Sigmoid colon (tissue), 7 donors: ENCODE measurements around the gene BICC1. TPM values are rescaled to one million over a fixed set of nuclear protein-coding genes. Genes with fewer than 3 reads are reported as not detected.

Source experiments
- DNase-seq: peaks from one replicate; pipeline ENCODE4 v3.0.0-alpha.2; 2019
- H3K27ac ChIP-seq, 4 donors: fragments of 200-600 bp; sonication (generic); one replicate each; pipeline ENCODE4 v1.5.1; 2016 to 2019; ENCODE audit warnings: mild to moderate bottlenecking in 1 of 4
- H3K27me3 ChIP-seq, 3 donors: fragments of 200-600 bp; sonication (generic); one replicate each; pipeline ENCODE4 v1.5.1; 2019; ENCODE audit warnings: mild to moderate bottlenecking in 1 of 3
- H3K36me3 ChIP-seq, 4 donors: fragments of 200-600 bp; sonication (generic); one replicate each; pipeline ENCODE4 v1.5.1; 2016 to 2019
- H3K4me1 ChIP-seq, 4 donors: fragments of 200-600 bp; sonication (generic); one replicate each; pipeline ENCODE4 v1.5.1; 2017 to 2019
- H3K4me3 ChIP-seq, 4 donors: fragments of 200-600 bp; sonication (generic); one replicate each; pipeline ENCODE4 v1.5.1; 2017 to 2019; ENCODE audit warnings: mild to moderate bottlenecking in 2 of 4, moderate library complexity in 1 of 4
- H3K9me3 ChIP-seq, 4 donors: fragments of 200-600 bp in 3 of 4; sonication (generic) in 3 of 4; one replicate each; pipeline versions ENCODE4 v1.5.1 to v1.6.1; 2013 to 2019
- EP300 ChIP-seq, 4 donors: sonication (generic); formaldehyde crosslinking; IDR thresholded peaks; one replicate each; pipeline ENCODE4 v1.6.1; 2017; ENCODE audit warnings: antibody characterized with exemption in 4 of 4
- POLR2A ChIP-seq, 2 donors: fragments of 450-650 bp; IDR thresholded peaks; one replicate each; pipeline ENCODE4 v1.6.1; 2016; ENCODE audit warnings: antibody characterized with exemption in 2 of 2, mild to moderate bottlenecking in 2 of 2, moderate library complexity in 2 of 2
- POLR2AphosphoS5 ChIP-seq, 4 donors: sonication (generic); formaldehyde crosslinking; IDR thresholded peaks; one replicate each; pipeline ENCODE4 v1.6.1; 2017; ENCODE audit warnings: antibody characterized with exemption in 4 of 4
- WGBS, 2 donors: extraction: QIAGEN DNeasy Blood & Tissue Kit; methylation state at CpG; one replicate each; pipeline ENCODE4 v1.1.7; 2013; 5-methylcytosine and 5-hydroxymethylcytosine counted together
- intact Hi-C: fragments of 100-400 bp; cut with DNase I; formaldehyde crosslinking; loops from one replicate; pipeline ENCODE4 v1.15.1; 2023
- polyA plus RNA-seq, 3 donors: library from polyadenylated mRNA; stranded (reverse); fragments of 200-250 nt; gene quantifications; one replicate each; pipeline ENCODE4 v1.2.3, GENCODE V29; 2013
- total RNA-seq, 4 donors: library from RNA; depleted of rRNA; stranded (reverse); fragments of >200 nt; gene quantifications; one replicate each; pipeline ENCODE4 v1.1.0, GENCODE V29; 2016
- TF ChIP-seq, protein P1 (sequence below), 4 experiments: fragments of 450-650 bp in 3 of 4; fragments of 200-600 bp in 1 of 4; IDR thresholded peaks; one replicate each; pipeline ENCODE4 v1.5.1; 2016 to 2019; ENCODE audit warnings: antibody characterized with exemption in 4 of 4, mild to moderate bottlenecking in 3 of 4, moderate library complexity in 2 of 4
- donor health status: healthy with polysubstance abuse.
- donor health status: Bipolar disorder and iron deficiency.
- donor health status: healthy.

The BICC1 gene
- total and polyA plus RNA-seq, 7 donors = 0.46 to 17.3 (median 7.9) TPM

- no peak for DNase-seq
- Histone ChIP-seq H3K9me3 (no peaks in the 10 kb centered on the region), H3K4me3 (no peak overlapping the region), H3K36me3 (no peaks in the 10 kb centered on the region), H3K4me1 (no peaks in the 10 kb centered on the region), H3K27ac (no peak overlapping the region), H3K27me3 (no peaks in the 10 kb centered on the region)
- 69 to 85% methylated on average over 3 of the region's 3 CpGs for WGBS, 2 donors
- TF ChIP-seq POLR2A (IDR thresholded peaks at IDR 0.05) = no peak
- no peak for TF ChIP-seq EP300 (IDR thresholded peaks at IDR 0.05)
- TF ChIP-seq POLR2AphosphoS5 (IDR thresholded peaks at IDR 0.05) = no peak
- TF ChIP-seq, protein P1, sequence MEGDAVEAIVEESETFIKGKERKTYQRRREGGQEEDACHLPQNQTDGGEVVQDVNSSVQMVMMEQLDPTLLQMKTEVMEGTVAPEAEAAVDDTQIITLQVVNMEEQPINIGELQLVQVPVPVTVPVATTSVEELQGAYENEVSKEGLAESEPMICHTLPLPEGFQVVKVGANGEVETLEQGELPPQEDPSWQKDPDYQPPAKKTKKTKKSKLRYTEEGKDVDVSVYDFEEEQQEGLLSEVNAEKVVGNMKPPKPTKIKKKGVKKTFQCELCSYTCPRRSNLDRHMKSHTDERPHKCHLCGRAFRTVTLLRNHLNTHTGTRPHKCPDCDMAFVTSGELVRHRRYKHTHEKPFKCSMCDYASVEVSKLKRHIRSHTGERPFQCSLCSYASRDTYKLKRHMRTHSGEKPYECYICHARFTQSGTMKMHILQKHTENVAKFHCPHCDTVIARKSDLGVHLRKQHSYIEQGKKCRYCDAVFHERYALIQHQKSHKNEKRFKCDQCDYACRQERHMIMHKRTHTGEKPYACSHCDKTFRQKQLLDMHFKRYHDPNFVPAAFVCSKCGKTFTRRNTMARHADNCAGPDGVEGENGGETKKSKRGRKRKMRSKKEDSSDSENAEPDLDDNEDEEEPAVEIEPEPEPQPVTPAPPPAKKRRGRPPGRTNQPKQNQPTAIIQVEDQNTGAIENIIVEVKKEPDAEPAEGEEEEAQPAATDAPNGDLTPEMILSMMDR (IDR thresholded peaks at IDR 0.05) = no peak
- intact Hi-C loops = no loop called here
Observed at GRCh38 chr10:58473976-58474375, 38.7 kb upstream of the BICC1 start.

DNA sequence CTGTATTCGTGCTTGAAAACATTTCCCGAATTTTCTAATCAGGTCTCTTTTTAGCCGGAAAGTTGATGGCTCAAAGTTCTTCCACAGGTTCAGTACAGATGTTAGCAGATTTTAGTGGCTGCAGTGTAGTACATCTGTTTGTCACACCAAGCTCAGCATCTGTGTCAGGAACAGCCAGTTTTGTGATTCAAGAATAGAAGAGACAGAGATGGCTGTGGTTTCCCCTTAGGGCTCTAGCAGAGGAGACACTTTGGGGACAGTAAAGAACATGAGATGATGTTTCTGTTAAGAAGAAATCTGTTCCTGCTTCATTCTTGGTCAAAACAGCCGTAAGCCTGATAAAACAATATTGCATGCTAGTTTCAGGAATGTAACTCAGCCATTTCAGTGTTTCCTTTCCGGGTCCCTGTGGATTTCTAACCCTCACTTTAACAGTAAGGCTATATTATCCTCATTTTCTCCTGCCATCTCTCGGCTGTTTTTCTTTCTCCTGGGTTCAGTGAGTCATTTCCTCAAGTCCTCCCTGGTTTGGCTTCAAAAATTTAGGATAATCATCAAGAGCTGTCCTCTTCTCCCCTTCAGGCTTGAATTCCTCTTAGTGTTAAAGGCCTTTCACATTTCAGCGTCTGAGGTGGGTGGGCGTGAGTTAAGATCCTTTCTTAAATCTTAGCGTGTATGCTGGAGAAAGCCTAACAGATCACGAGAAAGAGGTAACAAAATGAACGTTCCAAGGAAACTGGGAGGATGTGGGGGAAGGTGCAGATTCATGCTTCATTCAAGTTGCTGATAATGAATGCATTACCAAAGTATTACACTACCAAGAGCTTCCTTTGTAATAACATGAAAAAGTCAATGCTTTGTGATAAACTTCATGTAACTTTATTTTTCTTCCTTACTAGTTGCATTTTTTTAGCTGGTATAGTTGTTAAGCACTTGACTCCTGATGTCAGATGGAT lies 37.1 kb upstream of the BICC1 start:
- H3K4me1 ChIP-seq = no peaks in the 10 kb centered on the region
- H3K4me3 ChIP-seq = no peak overlapping the region
- peak overlapping the region in 1 of 4 donors; percentile 38 for H3K27ac ChIP-seq
- H3K36me3 ChIP-seq = no peaks in the 10 kb centered on the region
- TF ChIP-seq POLR2A (IDR thresholded peaks at IDR 0.05) = no peak
- no peak for TF ChIP-seq EP300 (IDR thresholded peaks at IDR 0.05)
- TF ChIP-seq POLR2AphosphoS5 (IDR thresholded peaks at IDR 0.05) = no peak
- TF ChIP-seq, protein P1 (IDR thresholded peaks at IDR 0.05) = no peak
- intact Hi-C loops = no loop called here
- no peaks in the 10 kb centered on the region for H3K9me3 ChIP-seq
- H3K27me3 ChIP-seq = no peaks in the 10 kb centered on the region
- no peak for DNase-seq
- 79 to 80% methylated on average over 11 of the region's 11 CpGs for WGBS, 2 donors

- DNase-seq = peak; percentile 71
- H3K36me3 ChIP-seq = no peaks in the 10 kb centered on the region
- H3K4me3 ChIP-seq = no peak overlapping the region
- no peaks in the 10 kb centered on the region for H3K9me3 ChIP-seq
- TF ChIP-seq POLR2AphosphoS5 (IDR thresholded peaks at IDR 0.05) (no peak), EP300 (IDR thresholded peaks at IDR 0.05) (no peak), POLR2A (IDR thresholded peaks at IDR 0.05) (no peak)
- TF ChIP-seq, protein P1 (IDR thresholded peaks at IDR 0.05) = no peak
- 50 to 78% methylated on average over 2 of the region's 2 CpGs for WGBS, 2 donors
- H3K27ac ChIP-seq = no peak overlapping the region
- intact Hi-C loops = no loop called here
- no peaks in the 10 kb centered on the region for H3K27me3 ChIP-seq
- H3K4me1 ChIP-seq = no peaks in the 10 kb centered on the region
Observed at GRCh38 chr10:58477122-58477521, 35.5 kb upstream of the BICC1 start.

DNA sequence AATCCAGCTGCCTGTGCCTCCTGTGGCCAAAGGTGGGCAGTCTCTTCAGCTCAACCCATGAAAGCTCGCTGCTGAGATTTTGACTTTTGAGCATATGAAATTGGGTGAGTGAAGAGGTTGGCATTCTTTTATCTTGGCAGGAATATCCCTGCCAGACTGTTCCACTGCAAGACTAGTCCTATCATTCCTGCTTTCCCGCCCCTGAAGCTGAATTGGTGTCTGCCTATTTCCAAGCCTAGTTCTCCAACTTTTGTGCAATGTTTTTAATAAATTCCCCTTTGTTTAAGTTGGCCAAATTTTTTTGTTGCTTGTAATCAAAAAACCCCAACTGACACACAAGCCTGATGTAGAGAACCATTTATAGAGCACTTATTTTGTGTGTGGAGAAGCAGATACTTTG lies 34.8 kb upstream of the BICC1 start:
- no peaks in the 10 kb centered on the region for H3K9me3 ChIP-seq
- no peak overlapping the region for H3K4me3 ChIP-seq
- 90 to 92% methylated on average over 2 of the region's 2 CpGs for WGBS, 2 donors
- TF ChIP-seq EP300 (IDR thresholded peaks at IDR 0.05) (no peak), POLR2AphosphoS5 (IDR thresholded peaks at IDR 0.05) (no peak), POLR2A (IDR thresholded peaks at IDR 0.05) (no peak)
- TF ChIP-seq, protein P1 (IDR thresholded peaks at IDR 0.05) = no peak
- no peaks in the 10 kb centered on the region for H3K4me1 ChIP-seq
- intact Hi-C loops = no loop called here
- no peaks in the 10 kb centered on the region for H3K27me3 ChIP-seq
- no peak overlapping the region for H3K27ac ChIP-seq
- DNase-seq = no peak
- H3K36me3 ChIP-seq = no peaks in the 10 kb centered on the region
